Measurements from ENCODE around the gene CEP43. TPM values are rescaled to one million over a fixed set of nuclear protein-coding genes. Genes with fewer than 3 reads are reported as not detected.
A peak's percentile ranks its signal among the peaks of the same experiment; 100 is the strongest.

Gene CEP43
- total RNA-seq, 2 experiments from 2014 or later: 34.3 to 41.2 TPM

GRCh38 chr6:167044696-167045095 is 45.5 kb downstream of the CEP43 start:
- ChIA-PET POLR2A (interaction anchor here (0.6 to 0.8 kb wide), 3 partner anchors 47 to 98 kb away, joined by 3 to 5 read pairs (median 3); no protein-coding TSS in a partner anchor), CTCF (ENCODE audit: unreplicated experiment) (no interaction called here)
- Histone ChIP-seq H3K27ac (ENCODE audit: low read depth, low read length, poor library complexity, severe bottlenecking) (no peak overlapping the region), H3K4me2 (ENCODE audit: low read length) (no peak overlapping the region), H3K4me1 (ENCODE audit: insufficient read depth, low read length, poor library complexity, severe bottlenecking) (peaks cover 67% of the 10 kb centered on the region), H2AFZ (ENCODE audit: low read length) (no peak overlapping the region), H3K9me3 (ENCODE audit: low read length) (no peaks in the 10 kb centered on the region), H3K79me2 (ENCODE audit: insufficient read depth, low read depth, low read length) (0 out of 2 replicates have a peak, but pooled peaks cover 3% of the 10 kb centered on the region), H4K20me1 (ENCODE audit: insufficient read depth, low read length) (no peaks in the 10 kb centered on the region), H3K4me3 (ENCODE audit: low read depth, low read length, poor library complexity, severe bottlenecking) (no peak overlapping the region), H3K9me2 (ENCODE audit: insufficient read depth, low read length) (no peaks in the 10 kb centered on the region), H3K36me3 (ENCODE audit: insufficient read depth, low read length) (peaks cover 31% of the 10 kb centered on the region)
- no peak for TF ChIP-seq EZH2phosphoT487 (IDR thresholded peaks at IDR 0.05; ENCODE audit: borderline replicate concordance, low read depth, low read length)
- TF ChIP-seq CTCF (conservative IDR thresholded peaks at IDR 0.05; ENCODE audit: low read length): no peak
- intact Hi-C loops (cut with micrococcal nuclease; ENCODE audit: unreplicated experiment): loop anchor here (5.0 kb wide), 1 partner anchor 48 kb away; no protein-coding TSS in a partner anchor
- DNase-seq (ENCODE audit: low spot score): no peak
- no TSS peak for BruUV-seq (replicated peaks)

- peak overlapping the region; percentile 83 for H3K4me2 ChIP-seq (ENCODE audit: low read length)
- H3K79me2 ChIP-seq (ENCODE audit: insufficient read depth, low read depth, low read length): 0 out of 2 replicates have a peak, but pooled peaks cover 3% of the 10 kb centered on the region
- BruUV-seq (replicated peaks): no TSS peak
- DNase-seq (ENCODE audit: low spot score): peak; percentile 50
- H3K9me2 ChIP-seq (ENCODE audit: insufficient read depth, low read length): no peaks in the 10 kb centered on the region
- intact Hi-C loops (cut with micrococcal nuclease; ENCODE audit: unreplicated experiment): loop anchor here (2.0 to 5.0 kb wide), 3 partner anchors 46 to 97 kb away; no protein-coding TSS in a partner anchor
- peak overlapping the region; percentile 78; the same call in 1 of the 2 replicates for H2AFZ ChIP-seq (ENCODE audit: low read length)
- H4K20me1 ChIP-seq (ENCODE audit: insufficient read depth, low read length): no peaks in the 10 kb centered on the region
- no peak for TF ChIP-seq EZH2phosphoT487 (IDR thresholded peaks at IDR 0.05; ENCODE audit: borderline replicate concordance, low read depth, low read length)
- TF ChIP-seq CTCF (conservative IDR thresholded peaks at IDR 0.05; ENCODE audit: low read length): peak; percentile 71
- CTCF ChIA-PET (ENCODE audit: unreplicated experiment): interaction anchor here (0.7 kb wide), 1 partner anchor 83 kb away, joined by 4 read pairs; no protein-coding TSS in a partner anchor
- peak overlapping the region; percentile 94 for H3K27ac ChIP-seq (ENCODE audit: low read depth, low read length, poor library complexity, severe bottlenecking)
- H3K36me3 ChIP-seq (ENCODE audit: insufficient read depth, low read length): peaks cover 18% of the 10 kb centered on the region
- peak overlapping the region; percentile 60 for H3K4me3 ChIP-seq (ENCODE audit: low read depth, low read length, poor library complexity, severe bottlenecking)
- POLR2A ChIA-PET: interaction anchor here (0.9 to 2.8 kb wide), 3 partner anchors 44 to 93 kb away, joined by 3 to 30 read pairs (median 10); no protein-coding TSS in a partner anchor
- no peaks in the 10 kb centered on the region for H3K9me3 ChIP-seq (ENCODE audit: low read length)
- H3K4me1 ChIP-seq (ENCODE audit: insufficient read depth, low read length, poor library complexity, severe bottlenecking): peaks cover 74% of the 10 kb centered on the region
Measured at GRCh38 chr6:167045828-167046580, 46.8 kb downstream of the CEP43 start.

Data from OCI-LY7 (cell line).